Activated CD4-positive, alpha-beta T cell treated with anti-CD3 and anti-CD28 coated beads for 36 hours (primary cell): Measurements from ENCODE around the gene SESN1. TPM values are rescaled to one million over a fixed set of nuclear protein-coding genes. Genes with fewer than 3 reads are reported as not detected.

Experiments
- ATAC-seq: fragments of 200-7000 bp; cut with Tn5 transposase; one replicate; pipeline ENCODE4 v1.10.0; 2021; ENCODE audit warnings: mild to moderate bottlenecking, moderate library complexity
- CTCF ChIA-PET: fragments of 350-600 bp; sonication (Branson Sonifier 250); formaldehyde crosslinking; loops from one replicate; lab custom pipeline; 2021; ENCODE audit warnings: antibody characterized with exemption; lab: Charles Lee
- POLR2A ChIA-PET: fragments of 350-600 bp; sonication (Branson Sonifier 250); formaldehyde crosslinking; loops from one replicate; lab custom pipeline; 2021; ENCODE audit warnings: antibody characterized with exemption, inconsistent platforms; lab: Charles Lee
- DNase-seq: peaks from one replicate; pipeline ENCODE4 v3.0.0-alpha.2; 2020
- H3K27ac Mint-ChIP-seq: one replicate; pipeline ENCODE4 v1.8.0; 2021; ENCODE audit warnings: mixed read lengths
- H3K27me3 Mint-ChIP-seq: one replicate; pipeline ENCODE4 v1.8.0; 2021; ENCODE audit warnings: mixed read lengths
- H3K36me3 Mint-ChIP-seq: one replicate; pipeline ENCODE4 v1.8.0; 2021; ENCODE audit warnings: low read depth, mixed read lengths
- H3K4me1 Mint-ChIP-seq: one replicate; pipeline ENCODE4 v1.8.0; 2021; ENCODE audit warnings: mixed read lengths
- H3K4me3 Mint-ChIP-seq: one replicate; pipeline ENCODE4 v1.8.0; 2021; ENCODE audit warnings: mild to moderate bottlenecking, moderate library complexity, mixed read lengths
- H3K9me3 Mint-ChIP-seq: one replicate; pipeline ENCODE4 v1.8.0; 2021; ENCODE audit warnings: low read depth, mixed read lengths
- intact Hi-C, 2 experiments: fragments of 100-400 bp; cut with DNase I in 1 of 2; cut with micrococcal nuclease in 1 of 2; formaldehyde crosslinking; loops; one replicate each; pipeline versions ENCODE4 v1.14.2 to v1.15.1; 2022 to 2024; cut with DNase I, micrococcal nuclease
- total RNA-seq, 2 experiments: library from RNA; stranded (reverse); gene quantifications; one replicate each; pipeline ENCODE4 v1.2.3, GENCODE V29; 2021

Gene SESN1
- total RNA-seq, 2 experiments from 2014 or later = 9.7 to 10.0 TPM

GRCh38 chr6:109062216-109062615, 32.4 kb downstream of the SESN1 start:
- Mint-ChIP-seq H3K36me3 (peaks cover 2% of the 10 kb centered on the region), H3K9me3 (no peaks in the 10 kb centered on the region), H3K27ac (no peak overlapping the region), H3K4me3 (no peak overlapping the region), H3K27me3 (no peaks in the 10 kb centered on the region), H3K4me1 (peaks cover 43% of the 10 kb centered on the region)
- ChIA-PET CTCF (interaction anchor here (0.8 kb wide), 1 partner anchor 10 kb away, joined by 5 read pairs; no protein-coding TSS in a partner anchor), POLR2A (no interaction called here)
- DNase-seq (no peak), ATAC-seq (no peak)
- intact Hi-C loops = no loop called here

GRCh38 chr6:109060571-109060970, 34.1 kb downstream of the SESN1 start:
- no peak overlapping the region for H3K27ac Mint-ChIP-seq
- no peaks in the 10 kb centered on the region for H3K27me3 Mint-ChIP-seq
- ATAC-seq (no peak), DNase-seq (no peak)
- H3K9me3 Mint-ChIP-seq = no peaks in the 10 kb centered on the region
- CTCF ChIA-PET = interaction anchor here (0.7 kb wide), 1 partner anchor 13 kb away, joined by 3 read pairs; no protein-coding TSS in a partner anchor
- POLR2A ChIA-PET = no interaction called here
- intact Hi-C loops = no loop called here
- H3K4me3 Mint-ChIP-seq = no peak overlapping the region
- H3K36me3 Mint-ChIP-seq = peaks cover 2% of the 10 kb centered on the region
- peaks cover 47% of the 10 kb centered on the region for H3K4me1 Mint-ChIP-seq

- no peak for DNase-seq
- peak overlapping the region; percentile 51 for H3K4me3 Mint-ChIP-seq
- H3K27ac Mint-ChIP-seq = peak overlapping the region; percentile 89
- ChIA-PET CTCF (interaction anchor here (0.7 to 1.8 kb wide), 2 partner anchors 14 to 142 kb away, joined by 3 to 5 read pairs; no protein-coding TSS in a partner anchor), POLR2A (no interaction called here)
- peaks cover 2% of the 10 kb centered on the region for H3K36me3 Mint-ChIP-seq
- no peaks in the 10 kb centered on the region for H3K9me3 Mint-ChIP-seq
- intact Hi-C loops = loop anchor here in 1 of 2 experiments (2.0 kb wide), 1 partner anchor 51 kb away; no protein-coding TSS in a partner anchor
- no peaks in the 10 kb centered on the region for H3K27me3 Mint-ChIP-seq
- H3K4me1 Mint-ChIP-seq = peaks cover 47% of the 10 kb centered on the region
- ATAC-seq = peak; percentile 100
Observed at GRCh38 chr6:109059571-109060021, 35.0 kb downstream of the SESN1 start.

- Mint-ChIP-seq H3K36me3 (peaks cover 2% of the 10 kb centered on the region), H3K27ac (no peak overlapping the region), H3K27me3 (no peaks in the 10 kb centered on the region), H3K4me3 (no peak overlapping the region), H3K4me1 (peaks cover 45% of the 10 kb centered on the region), H3K9me3 (no peaks in the 10 kb centered on the region)
- DNase-seq (no peak), ATAC-seq (no peak)
- ChIA-PET POLR2A (no interaction called here), CTCF (interaction anchor here (0.7 to 1.8 kb wide), 2 partner anchors 14 to 142 kb away, joined by 3 to 5 read pairs; no protein-coding TSS in a partner anchor)
- intact Hi-C loops = loop anchor here in 1 of 2 experiments (2.0 kb wide), 1 partner anchor 50 kb away; no protein-coding TSS in a partner anchor
Observed at GRCh38 chr6:109059153-109059552, 35.5 kb downstream of the SESN1 start.

GRCh38 chr6:109058620-109059019, 36.0 kb downstream of the SESN1 start:
- ChIA-PET CTCF (interaction anchor here (0.7 to 1.8 kb wide), 2 partner anchors 15 to 141 kb away, joined by 3 to 5 read pairs; no protein-coding TSS in a partner anchor), POLR2A (no interaction called here)
- DNase-seq (no peak), ATAC-seq (no peak)
- H3K27ac Mint-ChIP-seq = no peak overlapping the region
- H3K27me3 Mint-ChIP-seq = no peaks in the 10 kb centered on the region
- H3K4me1 Mint-ChIP-seq = peaks cover 42% of the 10 kb centered on the region
- H3K4me3 Mint-ChIP-seq = no peak overlapping the region
- no peaks in the 10 kb centered on the region for H3K9me3 Mint-ChIP-seq
- intact Hi-C loops = loop anchor here in 1 of 2 experiments (2.0 kb wide), 1 partner anchor 50 kb away; no protein-coding TSS in a partner anchor
- peaks cover 2% of the 10 kb centered on the region for H3K36me3 Mint-ChIP-seq

GRCh38 chr6:109056661-109057060, 38.0 kb downstream of the SESN1 start:
- POLR2A ChIA-PET = no interaction called here

GRCh38 chr6:109055771-109056235, 38.8 kb downstream of the SESN1 start:
- ATAC-seq (no peak), DNase-seq (no peak)
- intact Hi-C loops = no loop called here
- no peaks in the 10 kb centered on the region for H3K9me3 Mint-ChIP-seq
- H3K27me3 Mint-ChIP-seq = no peaks in the 10 kb centered on the region
- H3K4me3 Mint-ChIP-seq = no peak overlapping the region
- POLR2A ChIA-PET = no interaction called here
- no peaks in the 10 kb centered on the region for H3K36me3 Mint-ChIP-seq
- H3K27ac Mint-ChIP-seq = no peak overlapping the region
- peaks cover 41% of the 10 kb centered on the region for H3K4me1 Mint-ChIP-seq
- CTCF ChIA-PET = interaction anchor here (0.9 to 2.1 kb wide), 2 partner anchors 17 to 22 kb away, joined by 4 to 7 read pairs; no protein-coding TSS in a partner anchor

More at GRCh38 chr6:109056661-109057060, 38.0 kb downstream of the SESN1 start:
- H3K4me3 Mint-ChIP-seq = no peak overlapping the region
- intact Hi-C loops = no loop called here
- CTCF ChIA-PET = interaction anchor here (0.7 to 2.1 kb wide), 4 partner anchors 16 to 511 kb away, joined by 3 to 7 read pairs (median 4); no protein-coding TSS in a partner anchor
- H3K36me3 Mint-ChIP-seq = no peaks in the 10 kb centered on the region
- DNase-seq (no peak), ATAC-seq (no peak)
- H3K27me3 Mint-ChIP-seq = no peaks in the 10 kb centered on the region
- no peak overlapping the region for H3K27ac Mint-ChIP-seq
- no peaks in the 10 kb centered on the region for H3K9me3 Mint-ChIP-seq
- peaks cover 40% of the 10 kb centered on the region for H3K4me1 Mint-ChIP-seq

- Mint-ChIP-seq H3K4me1 (peaks cover 29% of the 10 kb centered on the region), H3K9me3 (peaks cover 2% of the 10 kb centered on the region), H3K4me3 (no peak overlapping the region), H3K27me3 (no peaks in the 10 kb centered on the region), H3K36me3 (no peaks in the 10 kb centered on the region), H3K27ac (no peak overlapping the region)
- POLR2A ChIA-PET = no interaction called here
- ATAC-seq (no peak), DNase-seq (no peak)
- intact Hi-C loops = no loop called here
- CTCF ChIA-PET = no interaction called here
Observed at GRCh38 chr6:109053336-109053735, 41.3 kb downstream of the SESN1 start.

GRCh38 chr6:109052852-109053251, 41.8 kb downstream of the SESN1 start:
- peaks cover 2% of the 10 kb centered on the region for H3K9me3 Mint-ChIP-seq
- peaks cover 31% of the 10 kb centered on the region for H3K4me1 Mint-ChIP-seq
- DNase-seq (no peak), ATAC-seq (no peak)
- H3K36me3 Mint-ChIP-seq = no peaks in the 10 kb centered on the region
- intact Hi-C loops = no loop called here
- POLR2A ChIA-PET = no interaction called here
- CTCF ChIA-PET = interaction anchor here (1.0 kb wide), 1 partner anchor 20 kb away, joined by 3 read pairs; no protein-coding TSS in a partner anchor
- no peak overlapping the region for H3K4me3 Mint-ChIP-seq
- no peak overlapping the region for H3K27ac Mint-ChIP-seq
- H3K27me3 Mint-ChIP-seq = no peaks in the 10 kb centered on the region

GRCh38 chr6:109052018-109052651, 42.5 kb downstream of the SESN1 start:
- H3K27me3 Mint-ChIP-seq = no peaks in the 10 kb centered on the region
- DNase-seq (no peak), ATAC-seq (no peak)
- peaks cover 31% of the 10 kb centered on the region for H3K4me1 Mint-ChIP-seq
- no peak overlapping the region for H3K4me3 Mint-ChIP-seq
- intact Hi-C loops = no loop called here
- ChIA-PET CTCF (interaction anchor here (1.0 to 2.1 kb wide), 2 partner anchors 16 to 21 kb away, joined by 3 to 5 read pairs; no protein-coding TSS in a partner anchor), POLR2A (no interaction called here)
- no peak overlapping the region for H3K27ac Mint-ChIP-seq
- H3K36me3 Mint-ChIP-seq = no peaks in the 10 kb centered on the region
- H3K9me3 Mint-ChIP-seq = peaks cover 2% of the 10 kb centered on the region

GRCh38 chr6:109051301-109052017, 43.2 kb downstream of the SESN1 start:
- POLR2A ChIA-PET = no interaction called here
- intact Hi-C loops = no loop called here

More at GRCh38 chr6:109051301-109052017, 43.2 kb downstream of the SESN1 start:
- Mint-ChIP-seq H3K36me3 (no peaks in the 10 kb centered on the region), H3K4me1 (peaks cover 31% of the 10 kb centered on the region), H3K9me3 (peaks cover 2% of the 10 kb centered on the region), H3K27ac (no peak overlapping the region), H3K27me3 (no peaks in the 10 kb centered on the region), H3K4me3 (no peak overlapping the region)
- no peak for DNase-seq
- no peak for ATAC-seq
- CTCF ChIA-PET = interaction anchor here (1.0 to 2.7 kb wide), 3 partner anchors 16 to 21 kb away, joined by 3 to 19 read pairs (median 5); no protein-coding TSS in a partner anchor
